ENCODE data around the gene IKZF5.
A peak's percentile ranks its signal among the peaks of the same experiment; 100 is the strongest.

IKZF5 gene

DNA sequence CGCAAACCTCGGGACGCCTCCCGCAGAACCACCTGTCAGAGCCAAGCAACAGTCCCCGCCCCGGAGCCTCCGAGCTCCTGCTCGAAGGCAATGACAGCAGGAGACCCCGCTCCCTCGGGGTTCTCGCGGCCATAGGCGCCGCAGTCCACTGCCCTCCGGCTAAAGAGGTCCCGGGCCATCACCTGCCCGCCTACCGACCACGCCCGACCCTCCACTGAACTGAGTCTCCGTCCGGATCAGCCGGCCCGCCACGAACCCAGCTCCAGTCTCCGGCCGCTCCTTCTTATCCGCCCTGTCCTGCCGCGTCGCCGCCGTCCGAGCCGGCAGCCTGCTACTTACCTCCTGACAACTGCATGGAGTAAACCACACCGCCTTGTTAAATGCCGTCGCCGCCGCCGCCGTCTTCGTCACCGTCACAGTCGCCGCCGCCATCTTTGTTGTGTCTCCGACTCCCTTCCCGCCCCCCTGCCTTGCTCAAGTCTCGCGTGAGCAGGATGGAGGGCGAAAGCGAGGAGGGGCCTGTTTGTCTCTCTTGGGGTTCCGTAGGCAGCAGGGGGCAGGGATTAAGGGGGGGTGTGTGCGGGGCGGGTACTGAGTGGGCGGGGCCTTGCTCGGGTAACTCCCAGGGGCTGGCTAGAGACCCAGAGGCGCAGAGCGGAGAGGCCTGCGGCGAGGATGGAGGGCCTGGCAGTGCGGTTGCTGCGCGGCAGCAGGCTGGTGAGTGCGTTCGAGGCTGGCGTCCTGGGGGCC is at the start of gene IKZF5, which contains the start of gene ACADSB:
Gene IKZF5 (minus strand): TSS at position 441 of the 750 bp plus-strand sequence. CDS start 10,170 bp downstream, outside the sequence.
Gene ACADSB (plus strand): TSS at position 652 of the 750 bp plus-strand sequence. CDS start 24 bp downstream, at position 676.
- peak; percentile 98 for DNase-seq

DNA sequence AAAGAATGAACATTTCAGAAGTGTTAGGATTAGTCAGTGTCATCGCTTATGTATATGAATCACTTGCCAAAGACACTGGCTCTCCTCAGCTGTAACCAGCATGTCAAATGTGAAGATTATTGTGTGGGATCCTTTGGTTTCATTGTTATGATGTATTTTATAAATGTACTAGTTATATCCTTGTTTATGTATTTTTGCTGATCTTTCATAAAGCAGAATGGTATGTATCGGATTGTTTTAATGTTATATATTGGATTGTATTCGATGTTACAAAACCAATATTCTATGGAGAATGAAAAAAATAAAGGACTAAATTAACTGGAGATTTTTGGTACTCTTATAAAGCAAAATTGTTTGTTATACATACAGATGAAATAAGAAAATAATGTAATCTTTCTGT is 49.4 kb upstream of the IKZF5 start:
- DNase-seq, result no peak

GRCh38 chr10:123045961-123046731 is 37.6 kb upstream of the IKZF5 start:
- DNase-seq, result no peak

DNA sequence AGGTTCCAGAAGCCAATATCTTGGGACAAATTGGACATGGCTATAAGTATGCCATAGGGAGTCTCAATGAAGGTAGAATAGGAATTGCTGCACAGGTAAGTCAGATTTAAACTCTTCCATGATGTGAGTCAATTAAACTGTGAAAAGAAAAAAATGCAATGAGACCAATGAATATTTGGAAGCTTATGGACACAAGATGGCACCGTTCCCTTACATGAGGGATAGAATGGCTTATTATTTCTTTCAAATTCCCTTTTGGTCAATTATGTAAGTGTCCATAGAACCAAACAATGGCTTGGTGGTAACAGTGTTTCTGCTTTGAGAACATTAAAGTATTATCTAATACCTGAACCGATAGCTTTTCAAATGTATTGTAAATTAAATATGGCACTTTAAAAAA is 35.8 kb upstream of the IKZF5 start:
- DNase-seq, result peak; percentile 9

DNA sequence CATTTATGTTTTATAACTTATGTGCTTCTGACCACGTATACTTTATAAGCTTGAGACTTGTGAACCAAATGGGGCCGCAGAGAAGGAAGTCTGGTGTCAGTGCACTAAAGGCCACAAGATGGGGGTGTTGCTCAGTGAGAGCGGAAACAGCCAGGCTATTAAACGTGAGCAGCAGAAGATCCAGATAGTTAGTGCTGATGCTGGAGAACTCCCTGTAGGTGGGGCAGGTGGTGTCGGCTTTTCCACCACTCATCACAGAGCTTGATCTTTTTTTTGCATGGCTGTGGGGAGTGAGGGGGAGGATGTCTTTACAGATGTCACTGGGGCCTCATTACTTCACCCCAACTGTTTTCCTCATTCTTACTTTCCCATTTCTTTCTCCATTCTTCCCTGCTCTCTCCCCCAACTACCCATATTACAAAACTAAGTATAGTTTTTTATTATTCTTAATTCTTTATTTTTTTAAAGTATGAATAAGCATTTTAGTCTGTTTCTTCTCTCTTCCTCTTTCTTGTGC is 34.9 kb upstream of the IKZF5 start:
- peak; percentile 53 for DNase-seq

DNA sequence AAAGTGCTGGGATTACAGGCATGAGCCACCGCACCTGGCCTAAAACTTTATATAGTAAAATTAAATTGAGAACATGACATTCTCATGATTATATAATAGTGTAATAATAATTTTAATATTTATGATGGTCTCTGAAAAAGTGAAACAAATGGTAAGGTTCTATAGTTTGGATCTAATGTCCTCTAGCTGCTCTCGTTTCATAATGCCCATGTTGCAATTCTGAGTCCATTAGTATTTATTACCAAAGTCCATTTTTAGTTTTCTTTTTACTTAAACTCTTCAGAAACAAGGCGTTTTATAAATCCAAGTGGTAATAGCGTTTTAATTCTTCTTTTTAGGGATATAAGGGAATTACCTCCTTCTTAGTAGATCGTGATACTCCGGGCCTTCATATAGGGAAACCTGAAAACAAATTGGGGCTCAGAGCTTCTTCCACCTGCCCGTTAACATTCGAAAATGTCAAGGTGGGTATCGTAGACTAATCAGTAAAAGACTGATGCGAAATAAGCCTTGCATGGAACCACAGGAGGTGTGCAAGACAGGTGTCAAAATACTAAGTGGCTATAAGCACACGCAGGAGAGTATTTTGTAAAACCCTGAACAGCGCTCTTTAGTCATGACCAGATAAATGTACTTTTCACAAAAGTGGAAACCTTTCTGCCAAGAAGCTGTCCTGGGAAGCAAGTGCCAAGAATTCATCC is 34.3 kb upstream of the IKZF5 start:
- no peak for DNase-seq

DNA sequence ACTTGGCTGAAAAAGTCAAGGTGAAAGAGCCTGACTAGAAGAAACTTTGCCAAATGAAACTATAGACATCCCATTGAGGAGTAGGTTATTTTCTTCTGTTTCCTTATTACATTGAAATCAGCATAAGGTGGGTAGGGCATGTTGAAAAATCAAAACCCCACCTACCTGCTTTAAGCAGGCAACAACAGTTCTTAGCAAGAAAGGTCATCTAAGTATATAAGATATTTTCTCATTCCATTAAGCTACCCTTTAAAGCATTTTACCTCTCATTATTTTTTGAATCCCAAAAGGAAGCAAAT is 31.0 kb upstream of the IKZF5 start:
- DNase-seq, result no peak

DNA sequence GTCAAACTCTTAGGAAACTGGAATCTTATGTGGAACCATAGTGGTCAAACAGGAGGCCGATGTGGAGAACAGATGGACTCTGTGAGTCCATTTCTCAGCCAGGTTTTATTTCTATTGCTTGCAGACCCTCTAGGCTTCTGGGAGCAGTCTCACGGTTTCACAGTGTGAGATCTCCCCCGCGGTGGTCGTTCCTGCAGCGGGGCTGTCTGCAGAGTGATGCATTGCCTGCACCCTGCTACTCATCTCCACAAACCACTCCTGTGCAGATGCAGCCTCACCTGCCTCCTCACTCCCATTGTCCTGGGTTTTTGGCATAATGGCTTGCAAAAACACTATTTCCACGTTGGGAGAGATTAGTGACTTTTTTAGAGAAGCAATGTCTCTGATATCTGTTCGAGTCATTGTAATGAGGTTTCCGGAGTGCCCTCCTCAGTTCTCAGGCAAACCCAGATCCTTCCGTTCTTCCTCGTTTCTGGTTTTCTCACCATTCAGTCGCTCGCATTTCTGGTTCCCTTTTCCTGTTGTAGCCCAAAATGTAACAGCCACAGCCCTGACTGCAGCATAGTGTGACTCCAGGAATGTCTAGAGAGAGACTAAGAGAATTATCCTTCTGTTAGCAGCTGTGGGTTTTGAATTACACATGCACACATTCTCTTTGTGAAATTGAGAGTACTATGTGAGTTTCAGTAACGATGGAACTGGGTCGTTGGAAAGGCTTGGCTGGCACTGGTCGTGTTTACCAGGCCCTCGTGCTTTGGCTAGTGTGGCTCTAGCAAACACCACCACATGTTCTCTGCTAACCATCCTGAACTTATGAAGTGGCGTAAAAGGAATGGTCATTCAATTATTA is 30.4 kb upstream of the IKZF5 start:
- peak; percentile 9 for DNase-seq

- no peak for DNase-seq
Observed at GRCh38 chr10:123035467-123036086, 27.0 kb upstream of the IKZF5 start.

GRCh38 chr10:123034332-123034731 is 25.7 kb upstream of the IKZF5 start:
- DNase-seq, result no peak

DNA sequence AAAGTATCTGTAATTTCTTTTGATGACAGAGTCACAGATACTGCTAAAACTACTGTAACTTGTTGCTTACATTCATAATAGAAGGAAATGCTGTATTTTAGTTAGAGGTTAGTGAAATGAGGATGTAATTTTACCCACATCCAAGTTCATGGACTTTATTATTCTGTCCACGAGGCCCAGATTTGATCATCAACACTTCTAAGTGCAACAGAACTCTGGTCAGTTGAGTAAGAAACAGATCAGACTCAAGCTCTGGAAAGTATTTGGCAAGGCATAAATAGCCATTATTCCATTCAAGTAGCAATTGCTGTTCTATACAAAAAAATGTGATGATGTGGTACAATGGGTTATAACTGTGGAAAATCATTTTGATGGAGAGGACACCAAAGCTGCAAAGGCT is 22.5 kb upstream of the IKZF5 start:
- DNase-seq, result no peak

DNA sequence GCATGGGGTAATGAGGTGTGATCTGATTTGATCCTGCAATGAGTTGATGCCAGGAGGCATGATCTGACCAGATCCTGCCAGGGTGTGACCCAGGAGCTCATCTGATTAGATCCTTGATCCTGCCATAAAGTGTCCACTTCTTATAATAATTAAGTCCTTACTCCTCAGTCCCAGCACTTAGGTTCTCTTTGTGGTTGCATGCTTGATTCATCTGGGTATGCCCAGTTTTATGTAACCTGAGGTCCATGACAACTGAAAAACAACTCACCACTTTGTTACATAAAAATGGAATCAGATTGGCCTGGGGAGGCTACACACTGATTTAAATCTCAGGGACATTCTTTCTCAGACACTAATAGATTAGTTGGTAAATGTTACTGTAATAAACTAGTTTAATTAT is 19.3 kb upstream of the IKZF5 start:
- DNase-seq, result no peak

DNA sequence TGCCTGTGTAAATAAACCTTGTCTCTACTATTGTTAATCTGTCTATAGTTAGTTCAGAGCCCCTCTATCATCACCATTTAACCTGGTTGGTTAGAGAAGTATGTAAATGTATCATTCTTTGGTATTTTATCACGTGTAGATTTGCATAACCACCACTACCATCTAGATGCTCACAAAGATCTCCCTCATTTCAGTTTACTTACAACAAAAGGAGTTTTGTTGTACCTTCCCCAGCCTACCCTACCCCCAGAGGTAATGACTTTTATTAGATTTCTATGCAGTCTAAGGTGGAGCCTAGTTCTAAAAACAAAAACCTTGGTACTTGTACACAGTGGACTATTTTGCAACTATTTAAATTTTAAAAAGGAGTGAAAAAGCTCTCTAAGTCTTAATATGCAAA is 17.7 kb upstream of the IKZF5 start:
- no peak for DNase-seq

DNA sequence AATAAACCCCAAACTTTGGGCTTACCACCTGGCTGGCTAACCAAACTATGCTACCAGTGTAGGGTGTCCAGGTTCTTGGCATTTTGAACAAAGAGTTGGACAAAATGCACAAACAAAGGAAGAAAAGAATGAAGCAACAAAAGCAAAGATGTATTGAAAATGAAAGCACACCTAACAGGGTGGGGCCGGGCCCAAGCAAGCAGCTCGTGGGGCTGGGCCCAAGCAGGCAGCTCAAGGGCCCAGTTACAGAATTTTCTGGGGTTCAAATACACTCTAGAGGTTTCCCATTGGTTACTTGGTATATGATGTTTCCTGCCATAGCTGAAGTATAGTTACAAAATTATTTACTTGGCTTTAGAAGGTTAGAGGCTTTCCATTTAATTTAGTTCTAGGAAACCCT is 15.9 kb upstream of the IKZF5 start:
- no peak for DNase-seq

GRCh38 chr10:123021517-123021916 is 12.9 kb upstream of the IKZF5 start:
- no peak for DNase-seq

DNA sequence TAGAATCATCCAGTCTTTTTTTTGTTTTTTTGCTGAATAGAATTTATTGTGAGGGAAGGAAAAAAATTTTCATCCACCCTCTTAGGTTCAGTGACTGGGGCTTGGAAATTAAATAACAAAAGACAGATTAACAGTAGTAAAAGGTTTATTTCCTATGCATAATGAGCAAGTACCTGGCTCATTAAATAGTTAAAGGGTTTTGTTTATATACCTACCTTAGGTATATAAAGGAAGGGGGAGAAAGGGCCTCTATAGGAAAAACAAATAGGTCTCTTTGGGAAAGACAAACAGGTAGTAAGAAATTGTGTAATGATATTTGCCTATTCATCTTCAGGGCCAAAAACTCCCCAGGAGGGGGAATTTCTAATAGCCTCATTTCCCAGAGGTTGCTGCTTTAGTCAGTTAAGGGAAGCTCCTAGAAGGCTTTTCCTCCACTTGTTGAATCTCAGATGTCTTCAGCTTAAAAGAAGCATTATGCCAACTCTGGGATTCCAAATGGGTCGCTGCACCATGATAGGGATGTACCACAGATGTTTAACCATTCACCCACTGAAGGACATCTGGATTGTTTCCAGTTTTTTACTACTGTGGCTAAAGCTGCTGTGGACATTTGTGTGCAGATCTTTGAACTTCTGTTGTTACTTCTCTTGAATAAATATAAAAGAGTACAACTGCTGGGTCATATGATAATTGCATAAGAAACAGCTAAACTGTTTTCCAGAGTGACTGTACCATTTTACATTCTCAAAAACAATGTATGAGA is 11.5 kb upstream of the IKZF5 start:
- DNase-seq, result no peak

GRCh38 chr10:123019264-123019663 is 10.7 kb upstream of the IKZF5 start:
- no peak for DNase-seq

GRCh38 chr10:123018531-123018930 is 9.9 kb upstream of the IKZF5 start:
- DNase-seq, result no peak

DNA sequence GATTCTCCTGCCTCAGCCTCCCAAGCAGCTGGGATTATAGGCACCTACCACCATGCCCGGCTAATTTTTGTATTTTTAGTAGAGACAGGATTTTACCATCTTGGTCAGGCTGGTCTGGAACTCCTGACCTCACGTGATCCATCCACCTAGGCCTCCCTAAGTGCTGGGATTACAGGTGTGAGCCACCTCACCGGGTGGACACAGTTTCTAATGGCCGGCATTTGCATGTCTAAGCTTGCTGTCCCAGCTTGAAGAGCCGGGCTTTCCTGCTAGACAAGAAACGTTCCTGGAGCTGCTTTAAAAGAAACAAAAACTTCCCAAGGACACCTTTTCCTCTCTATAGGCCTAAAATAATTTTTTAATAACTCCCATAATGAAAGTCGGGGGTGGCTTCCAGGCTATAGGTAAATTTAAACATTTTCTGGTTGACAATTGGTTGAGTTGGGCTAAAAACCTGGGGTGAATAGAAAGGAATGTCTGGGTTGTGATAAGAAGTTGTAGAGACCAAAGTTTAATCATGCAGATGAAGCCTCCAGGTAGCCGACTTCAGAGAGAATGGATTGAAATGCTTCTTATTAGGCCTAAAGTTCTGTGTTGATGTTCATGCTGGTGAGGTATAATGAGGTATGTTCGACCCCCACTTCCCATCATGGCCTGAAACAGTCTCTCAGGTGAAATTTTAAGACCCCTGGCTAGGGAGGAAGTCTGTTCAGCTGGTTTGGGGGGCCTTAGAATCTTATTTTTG is 9.0 kb upstream of the IKZF5 start:
- no peak for DNase-seq

DNA sequence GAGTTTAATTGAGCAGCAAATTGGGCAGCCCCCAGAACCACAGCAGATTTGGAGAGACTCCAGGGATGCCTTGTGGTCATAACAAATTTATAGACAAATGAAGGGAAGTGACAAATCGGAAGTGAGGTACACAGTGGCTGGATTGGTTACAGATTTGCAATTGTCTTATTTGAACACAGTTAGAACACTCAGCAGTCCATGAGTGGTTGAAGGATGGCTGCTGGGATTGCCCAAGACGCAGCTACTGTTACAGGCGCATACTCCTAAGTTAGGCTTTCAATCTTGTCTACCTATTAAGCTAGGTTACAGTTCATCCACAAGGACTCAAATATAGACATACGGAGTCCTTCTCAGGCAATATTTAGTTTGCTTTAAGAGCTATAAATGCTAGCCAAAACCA is 7.6 kb upstream of the IKZF5 start:
- no peak for DNase-seq

DNA sequence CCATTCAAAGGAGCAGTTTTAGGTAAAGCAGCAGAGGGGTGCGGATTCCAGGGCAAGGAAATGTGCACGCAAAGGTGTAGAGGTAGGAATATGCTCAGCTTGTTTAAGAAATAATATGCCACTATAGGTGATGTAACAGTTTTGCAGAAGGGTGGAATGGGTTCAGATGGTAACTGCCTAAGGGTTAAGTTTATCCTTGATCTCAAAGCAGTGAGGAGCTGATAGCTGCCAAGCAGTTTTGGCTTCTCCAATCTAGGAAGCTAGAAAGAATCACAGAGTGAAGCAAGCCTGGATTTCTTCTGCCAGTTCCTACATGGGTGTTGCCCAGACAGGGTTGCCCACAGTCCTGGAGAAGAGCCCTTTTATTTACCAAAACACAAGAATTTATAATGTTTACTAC is 6.2 kb upstream of the IKZF5 start:
- DNase-seq, result no peak
